Activated CD4-positive, alpha-beta T cell treated with anti-CD3 and anti-CD28 coated beads, Interleukin-10, Interleukin-2, amounts not matched to agents 100 ng/mL and 50 ng/mL, durations not matched to agents 16 hours and 8 hours (primary cell): ENCODE data around the gene PAK3.
A peak's percentile ranks its signal among the peaks of the same experiment; 100 is the strongest.

ENCODE experiments used
- DNase-seq: peaks from one replicate; pipeline ENCODE4 v3.0.0-alpha.2; 2020

PAK3 gene

GRCh38 chrX:111095974-111096895 lies at the start of gene PAK3:
PAK3 (plus strand) TSS chrX:111096191; CDS start chrX:111123104, 26,913 bp downstream.
- DNase-seq = peak; percentile 28

GRCh38 chrX:111047575-111047974 lies 48.4 kb upstream of the PAK3 start:
- no peak for DNase-seq

- DNase-seq = peak; percentile 31
Measured at GRCh38 chrX:111052478-111052877, 43.5 kb upstream of the PAK3 start.

- DNase-seq = no peak
Measured at GRCh38 chrX:111071542-111072277, 24.3 kb upstream of the PAK3 start.

- no peak for DNase-seq
Measured at GRCh38 chrX:111083081-111083480, 12.9 kb upstream of the PAK3 start.

GRCh38 chrX:111086591-111087006 lies 9.4 kb upstream of the PAK3 start:
- DNase-seq = no peak

GRCh38 chrX:111088628-111089027 lies 7.4 kb upstream of the PAK3 start:
- DNase-seq = no peak

- no peak for DNase-seq
Measured at GRCh38 chrX:111090458-111090857, 5.5 kb upstream of the PAK3 start.

GRCh38 chrX:111098874-111099273 lies 2.9 kb downstream of the PAK3 start:
- peak; percentile 80 for DNase-seq

GRCh38 chrX:111100191-111100590 lies 4.2 kb downstream of the PAK3 start:
- DNase-seq = peak; percentile 59

GRCh38 chrX:111101580-111101979 lies 5.6 kb downstream of the PAK3 start:
- no peak for DNase-seq

- no peak for DNase-seq
Measured at GRCh38 chrX:111102636-111103035, 6.6 kb downstream of the PAK3 start.

GRCh38 chrX:111103246-111103645 lies 7.3 kb downstream of the PAK3 start:
- DNase-seq = no peak

- no peak for DNase-seq
Measured at GRCh38 chrX:111110098-111110775, 14.2 kb downstream of the PAK3 start.

- no peak for DNase-seq
Measured at GRCh38 chrX:111114806-111115205, 18.8 kb downstream of the PAK3 start.

GRCh38 chrX:111116666-111117065 lies 20.7 kb downstream of the PAK3 start:
- no peak for DNase-seq

- no peak for DNase-seq
Measured at GRCh38 chrX:111119341-111119740, 23.4 kb downstream of the PAK3 start.

GRCh38 chrX:111123125-111123524 lies 27.1 kb downstream of the PAK3 start:
- DNase-seq = peak; percentile 47

GRCh38 chrX:111123606-111124179 lies 27.7 kb downstream of the PAK3 start:
- peak; percentile 36 for DNase-seq

GRCh38 chrX:111124418-111124817 lies 28.4 kb downstream of the PAK3 start:
- DNase-seq = peak; percentile 60

- no peak for DNase-seq
Measured at GRCh38 chrX:111127038-111127437, 31.0 kb downstream of the PAK3 start.

- DNase-seq = peak; percentile 39
Measured at GRCh38 chrX:111129921-111130320, 33.9 kb downstream of the PAK3 start.

- DNase-seq = no peak
Measured at GRCh38 chrX:111131572-111131971, 35.6 kb downstream of the PAK3 start.
